T-helper 1 cell treated with Interleukin-12 subunit alpha and Interleukin-12 subunit beta and Interleukin-4 antibody, amounts not matched to agents 30 μg/mL and 1 μg/mL, for 36 hours (primary cell): ENCODE data around the gene IFNL2.
"Not testable (repeated sequence)": the region's sequence is repeated elsewhere in the genome, so short reads cannot be mapped to it uniquely, and the experiment has no call there.

Source experiments
- H3K27ac Mint-ChIP-seq: one replicate; pipeline ENCODE4 v1.8.0; 2021; ENCODE audit warnings: mild to moderate bottlenecking, mixed read lengths
- H3K27me3 Mint-ChIP-seq: one replicate; pipeline ENCODE4 v1.8.0; 2021; ENCODE audit warnings: low read depth, mixed read lengths
- H3K36me3 Mint-ChIP-seq: one replicate; pipeline ENCODE4 v1.8.0; 2021; ENCODE audit warnings: low read depth, mixed read lengths
- H3K4me1 Mint-ChIP-seq: one replicate; pipeline ENCODE4 v1.8.0; 2021; ENCODE audit warnings: low read depth, mixed read lengths
- H3K4me3 Mint-ChIP-seq: one replicate; pipeline ENCODE4 v1.8.0; 2021; ENCODE audit warnings: mild to moderate bottlenecking, moderate library complexity, mixed read lengths
- H3K9me3 Mint-ChIP-seq: one replicate; pipeline ENCODE4 v1.8.0; 2021; ENCODE audit warnings: mixed read lengths

Gene IFNL2

DNA sequence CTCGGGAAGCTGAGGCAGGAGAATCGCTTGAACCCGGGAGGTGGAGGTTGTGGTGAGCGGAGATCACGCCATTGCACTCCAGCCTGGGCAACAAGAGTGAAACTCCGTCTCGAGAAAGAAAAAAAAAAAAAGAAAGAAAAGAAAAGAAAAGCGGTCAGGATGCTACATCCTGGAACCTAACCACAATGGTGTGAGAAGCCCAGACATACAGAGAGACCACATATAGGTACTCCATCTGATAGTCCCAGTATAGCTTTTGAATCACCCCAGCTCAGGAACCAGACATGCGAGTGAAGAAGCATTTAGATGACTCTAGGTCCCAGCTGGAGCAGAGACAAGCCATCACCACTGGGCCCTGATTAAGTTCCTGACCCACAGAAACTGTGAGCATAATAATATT lies 31.2 kb downstream of the IFNL2 start:
- H3K4me1 Mint-ChIP-seq: peaks cover 29% of the 10 kb centered on the region
- H3K9me3 Mint-ChIP-seq: no peaks in the 10 kb centered on the region
- H3K4me3 Mint-ChIP-seq: no peak overlapping the region
- H3K36me3 Mint-ChIP-seq: no peaks in the 10 kb centered on the region
- H3K27me3 Mint-ChIP-seq: peaks cover 3% of the 10 kb centered on the region
- peak overlapping the region; percentile 56 for H3K27ac Mint-ChIP-seq

DNA sequence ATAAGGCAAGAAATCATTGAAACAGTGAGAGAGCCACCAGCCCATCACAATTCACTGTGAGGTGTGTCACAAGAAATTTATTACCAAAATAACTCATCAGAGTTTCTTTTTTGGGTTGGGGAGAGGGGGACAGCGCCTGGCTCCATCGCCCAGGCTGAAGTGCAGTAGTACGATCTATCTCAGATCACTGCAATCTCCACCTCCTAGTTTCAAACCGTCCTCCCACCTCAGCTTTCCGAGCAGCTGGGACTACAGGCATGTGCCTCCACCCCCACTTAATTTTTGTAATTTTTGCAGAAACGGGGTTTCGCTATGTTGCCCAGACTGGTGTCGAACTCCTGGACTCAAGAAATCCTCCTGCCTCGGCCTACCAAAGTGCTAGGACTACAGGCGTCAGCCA lies 31.6 kb downstream of the IFNL2 start:
- H3K27me3 Mint-ChIP-seq: peaks cover 4% of the 10 kb centered on the region
- no peak overlapping the region for H3K4me3 Mint-ChIP-seq
- no peaks in the 10 kb centered on the region for H3K36me3 Mint-ChIP-seq
- peaks cover 29% of the 10 kb centered on the region for H3K4me1 Mint-ChIP-seq
- H3K27ac Mint-ChIP-seq: peak overlapping the region; percentile 15
- no peaks in the 10 kb centered on the region for H3K9me3 Mint-ChIP-seq

DNA sequence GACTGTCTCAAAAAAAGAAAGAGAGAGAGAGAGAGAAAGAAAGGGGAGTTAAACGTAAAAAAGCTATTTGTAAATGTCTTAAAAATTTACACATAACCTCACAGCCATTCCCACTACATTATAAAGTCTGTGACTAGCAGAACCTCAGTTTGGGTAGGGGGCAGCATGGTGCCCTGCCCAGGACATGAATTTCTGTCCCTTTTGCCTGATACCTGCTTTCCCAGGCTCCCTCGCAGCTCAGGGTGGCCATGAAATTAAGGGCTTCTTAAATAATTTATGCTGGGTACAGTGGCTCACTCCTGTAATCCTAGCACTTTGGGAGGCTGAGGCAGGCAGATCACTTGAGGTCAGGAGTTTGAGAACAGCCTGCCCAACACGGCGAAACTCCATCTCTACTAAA lies 32.8 kb downstream of the IFNL2 start:
- H3K27me3 Mint-ChIP-seq: peaks cover 4% of the 10 kb centered on the region
- H3K4me1 Mint-ChIP-seq: peaks cover 27% of the 10 kb centered on the region
- no peak overlapping the region for H3K4me3 Mint-ChIP-seq
- no peaks in the 10 kb centered on the region for H3K36me3 Mint-ChIP-seq
- H3K27ac Mint-ChIP-seq: no peak overlapping the region
- H3K9me3 Mint-ChIP-seq: no peaks in the 10 kb centered on the region

DNA sequence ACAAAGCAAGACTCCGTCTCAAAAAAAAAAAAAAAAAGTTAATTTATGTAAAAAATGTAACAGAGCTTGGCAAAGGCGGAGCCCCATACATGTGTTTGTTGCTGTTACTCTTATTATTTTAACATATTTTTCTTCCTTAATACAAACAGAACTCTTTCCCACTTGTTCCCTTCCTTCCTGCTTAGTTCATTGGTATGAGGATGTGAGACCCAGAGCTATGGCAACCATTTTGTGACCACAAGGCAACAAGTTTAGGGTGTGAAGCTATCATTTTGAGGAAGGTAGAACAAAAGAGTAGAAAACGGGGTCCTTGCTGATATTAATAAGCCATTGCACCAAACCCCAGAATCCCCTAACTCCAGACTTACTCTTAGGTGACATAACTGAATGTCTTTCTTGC lies 33.4 kb downstream of the IFNL2 start:
- Mint-ChIP-seq H3K4me3 (no peak overlapping the region), H3K36me3 (peaks cover 2% of the 10 kb centered on the region), H3K27ac (no peak overlapping the region), H3K9me3 (no peaks in the 10 kb centered on the region), H3K27me3 (peaks cover 4% of the 10 kb centered on the region), H3K4me1 (peaks cover 25% of the 10 kb centered on the region)

DNA sequence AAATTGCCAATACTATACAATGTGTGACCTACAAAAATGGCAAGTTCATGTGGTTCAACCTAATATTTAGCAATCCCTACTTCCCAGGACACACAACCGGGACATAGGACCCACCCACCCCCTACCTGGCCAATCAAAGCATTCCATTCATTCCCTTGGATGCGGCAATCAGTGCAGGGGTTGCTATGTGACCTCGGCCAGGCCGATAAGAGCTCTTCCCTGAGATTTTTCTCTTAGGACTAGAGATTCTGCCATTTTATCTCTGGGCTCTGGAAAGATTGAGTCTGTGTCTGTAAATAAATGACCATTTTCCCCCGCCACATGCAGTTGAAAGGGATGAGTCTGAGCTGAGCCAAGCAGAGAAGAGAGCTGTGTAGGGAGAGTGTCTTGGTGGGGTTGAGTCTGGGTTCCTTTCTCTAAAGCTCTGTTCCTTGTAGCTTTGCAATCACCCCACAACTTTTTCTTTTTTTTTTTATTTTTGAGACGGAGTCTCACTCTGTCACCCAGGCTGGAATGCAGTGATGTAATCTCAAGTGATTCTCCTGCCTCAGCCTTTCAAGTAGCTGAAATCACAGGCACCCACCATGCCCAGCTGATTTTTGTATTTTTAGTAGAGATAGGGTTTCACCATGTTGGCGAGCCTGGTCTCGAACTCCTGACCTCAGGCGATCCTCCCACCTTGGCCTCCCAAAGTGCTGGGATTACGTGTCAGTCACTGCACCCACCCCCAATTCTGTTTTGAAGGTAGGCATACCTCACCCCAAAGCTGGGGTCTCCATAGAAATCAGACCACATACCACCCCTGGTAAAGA lies 35.4 kb downstream of the IFNL2 start:
- Mint-ChIP-seq H3K27me3 (peaks cover 4% of the 10 kb centered on the region), H3K27ac (no peak overlapping the region), H3K4me3 (no peak overlapping the region), H3K36me3 (peaks cover 5% of the 10 kb centered on the region), H3K4me1 (peaks cover 10% of the 10 kb centered on the region), H3K9me3 (no peaks in the 10 kb centered on the region)

DNA sequence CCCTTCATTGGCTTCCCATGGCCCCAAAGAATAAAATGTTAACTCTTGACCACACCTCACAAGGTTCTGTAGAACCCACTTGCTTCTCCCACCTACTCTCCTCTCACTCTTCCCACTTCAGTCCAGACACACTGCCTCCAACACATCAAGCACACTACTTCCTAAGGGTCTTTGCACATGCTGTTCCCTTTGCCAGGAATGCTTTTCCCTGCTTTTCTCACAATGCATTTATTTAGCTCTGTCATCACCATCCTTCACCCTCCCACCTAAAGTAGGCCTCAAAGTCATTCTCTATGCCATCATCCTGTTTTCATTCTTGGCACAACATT lies 36.0 kb downstream of the IFNL2 start:
- H3K4me1 Mint-ChIP-seq: peaks cover 8% of the 10 kb centered on the region
- peaks cover 4% of the 10 kb centered on the region for H3K27me3 Mint-ChIP-seq
- H3K27ac Mint-ChIP-seq: no peak overlapping the region
- no peak overlapping the region for H3K4me3 Mint-ChIP-seq
- H3K9me3 Mint-ChIP-seq: no peaks in the 10 kb centered on the region
- peaks cover 9% of the 10 kb centered on the region for H3K36me3 Mint-ChIP-seq

DNA sequence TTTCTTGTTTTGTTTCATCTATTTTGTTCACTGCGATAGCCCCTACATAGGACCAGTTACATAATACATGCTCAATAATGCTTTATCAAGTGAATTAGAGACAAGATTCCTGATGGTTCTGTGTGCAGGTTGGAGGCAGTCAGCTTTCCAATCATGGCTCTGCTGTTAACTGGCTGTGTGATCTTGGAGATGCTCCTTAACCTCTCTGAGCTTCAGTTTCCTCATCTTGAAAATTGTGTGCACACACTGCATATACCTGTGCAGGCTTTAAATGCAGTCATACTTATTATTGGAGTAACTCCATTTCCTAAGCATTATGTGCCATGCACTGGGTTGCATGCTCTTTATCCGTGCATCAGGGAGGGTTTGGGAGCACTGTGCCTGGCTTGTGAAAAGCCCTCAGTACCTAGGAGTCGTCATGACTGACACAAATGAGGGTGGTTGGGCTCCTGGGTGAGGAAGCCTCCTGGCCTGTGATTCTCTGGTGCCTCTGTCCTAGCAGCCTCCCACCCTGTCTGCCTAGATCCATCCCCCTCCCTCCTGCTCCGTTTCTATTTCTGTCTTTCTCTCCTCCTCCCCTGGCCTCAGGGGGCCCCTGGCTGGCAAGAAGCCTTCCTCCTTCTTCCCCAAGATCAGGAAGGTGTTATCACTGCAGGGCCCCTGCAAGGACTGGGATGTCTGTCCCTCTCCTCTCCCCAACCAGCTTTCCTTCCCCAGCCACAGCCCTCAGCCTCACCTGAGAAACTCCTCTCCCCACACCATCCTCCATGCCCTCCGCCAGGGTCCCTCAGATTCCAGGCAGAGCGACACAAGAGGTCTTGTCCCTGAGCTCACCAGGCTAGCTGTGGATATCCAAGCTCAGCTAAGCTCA lies 36.7 kb downstream of the IFNL2 start:
- Mint-ChIP-seq H3K27me3 (peaks cover 4% of the 10 kb centered on the region), H3K4me1 (peaks cover 5% of the 10 kb centered on the region), H3K36me3 (peaks cover 11% of the 10 kb centered on the region), H3K4me3 (no peak overlapping the region), H3K27ac (no peak overlapping the region), H3K9me3 (no peaks in the 10 kb centered on the region)

DNA sequence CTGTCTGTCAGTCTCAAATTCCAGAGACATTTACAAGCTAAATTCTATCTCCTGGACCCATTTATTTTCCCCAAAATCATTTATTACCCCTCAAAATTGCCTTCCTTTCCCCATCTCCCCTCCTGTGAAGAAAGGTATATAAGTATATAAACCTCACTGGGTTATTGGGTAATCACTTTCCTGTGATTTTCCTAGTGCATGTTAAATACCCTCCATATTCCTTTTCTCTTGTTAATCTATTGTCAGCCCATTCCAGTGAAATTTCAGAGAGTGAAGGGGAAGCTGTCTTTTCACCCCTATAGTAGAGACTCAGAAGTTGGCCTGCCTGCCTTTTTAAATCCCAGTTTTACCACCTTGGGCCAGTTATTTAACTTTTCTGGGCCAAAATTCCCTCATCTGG lies 37.9 kb downstream of the IFNL2 start:
- H3K27ac Mint-ChIP-seq: no peak overlapping the region
- peaks cover 4% of the 10 kb centered on the region for H3K27me3 Mint-ChIP-seq
- H3K4me1 Mint-ChIP-seq: peaks cover 11% of the 10 kb centered on the region
- H3K4me3 Mint-ChIP-seq: no peak overlapping the region
- peaks cover 13% of the 10 kb centered on the region for H3K36me3 Mint-ChIP-seq
- H3K9me3 Mint-ChIP-seq: no peaks in the 10 kb centered on the region

DNA sequence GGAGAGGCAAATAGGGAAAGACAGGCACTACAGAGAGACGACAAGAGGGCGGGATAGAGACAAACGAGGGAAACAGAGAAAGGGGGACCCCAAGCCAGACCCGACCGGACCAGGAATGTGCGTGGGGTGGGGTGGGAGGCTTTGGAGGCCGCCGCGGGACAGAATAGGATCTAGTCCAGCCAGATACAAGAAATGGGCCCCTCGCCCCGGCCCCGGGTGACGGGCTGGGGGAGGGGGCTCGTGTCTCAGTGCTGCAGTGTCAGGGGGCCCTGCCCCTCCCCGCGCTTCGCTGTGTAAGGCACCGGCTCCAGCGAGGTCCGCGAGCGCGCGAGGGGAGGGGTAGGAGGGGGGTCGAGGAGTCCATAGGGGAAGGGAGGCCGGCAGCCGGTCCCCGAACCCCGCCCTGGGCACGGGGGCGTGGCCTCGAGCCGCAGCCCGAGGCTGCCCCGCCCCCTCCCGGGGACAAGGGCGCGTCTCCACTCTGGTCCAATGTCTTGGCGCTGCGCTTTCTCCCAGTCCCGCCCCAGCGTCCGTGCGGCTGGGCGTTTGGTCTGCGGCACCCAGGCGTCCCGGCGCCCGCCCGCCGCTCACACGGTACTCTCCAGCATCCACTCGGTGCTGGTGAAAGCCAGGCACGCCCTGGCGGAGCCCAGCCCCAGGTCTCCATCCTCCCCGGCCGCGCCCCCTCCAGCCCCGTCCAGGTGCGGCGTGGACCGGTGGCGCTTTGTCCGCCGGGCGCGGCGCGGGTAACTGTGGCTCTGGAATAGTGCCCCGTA lies 39.0 kb downstream of the IFNL2 start:
- Mint-ChIP-seq H3K36me3 (peaks cover 19% of the 10 kb centered on the region), H3K4me1 (peaks cover 12% of the 10 kb centered on the region), H3K27me3 (peaks cover 4% of the 10 kb centered on the region), H3K27ac (no peak overlapping the region), H3K9me3 (no peaks in the 10 kb centered on the region), H3K4me3 (no peak overlapping the region)

DNA sequence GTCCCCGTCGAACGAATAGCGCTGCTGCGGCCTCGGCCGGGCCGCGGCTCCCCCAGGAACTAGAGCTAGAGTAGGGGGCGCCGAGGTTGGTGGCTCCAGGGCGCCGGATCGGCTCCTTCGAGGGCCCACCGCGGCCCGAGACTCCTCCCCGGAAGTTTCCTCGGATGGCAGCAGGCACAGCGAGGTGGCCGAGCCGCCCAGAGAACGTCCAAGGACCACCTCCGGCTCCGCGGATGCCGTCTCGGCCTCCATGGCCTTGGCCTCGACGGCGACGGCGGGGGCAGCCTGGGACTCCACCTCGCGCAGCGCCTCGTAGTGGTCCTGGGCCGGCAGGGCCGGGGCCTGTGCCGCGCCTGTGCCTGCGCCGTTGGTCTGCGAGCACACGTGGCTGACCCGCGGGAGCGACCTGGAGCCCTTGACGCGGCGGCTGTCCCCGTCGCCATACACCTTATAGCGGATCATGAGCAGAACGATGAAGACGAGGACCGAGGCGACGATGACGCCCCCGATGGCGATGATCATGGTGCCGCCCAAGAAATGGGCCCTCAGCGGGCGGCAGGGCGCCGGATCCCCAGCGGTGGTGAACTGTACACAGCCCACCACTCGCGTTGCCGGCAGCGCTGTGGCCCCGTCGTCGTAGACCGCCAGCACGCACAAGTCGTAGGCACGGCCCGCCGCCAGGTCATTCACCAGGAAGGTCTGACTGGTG lies 39.8 kb downstream of the IFNL2 start:
- Mint-ChIP-seq H3K36me3 (peaks cover 22% of the 10 kb centered on the region), H3K4me3 (no peak overlapping the region), H3K4me1 (peaks cover 14% of the 10 kb centered on the region), H3K9me3 (no peaks in the 10 kb centered on the region), H3K27me3 (peaks cover 4% of the 10 kb centered on the region), H3K27ac (no peak overlapping the region)

DNA sequence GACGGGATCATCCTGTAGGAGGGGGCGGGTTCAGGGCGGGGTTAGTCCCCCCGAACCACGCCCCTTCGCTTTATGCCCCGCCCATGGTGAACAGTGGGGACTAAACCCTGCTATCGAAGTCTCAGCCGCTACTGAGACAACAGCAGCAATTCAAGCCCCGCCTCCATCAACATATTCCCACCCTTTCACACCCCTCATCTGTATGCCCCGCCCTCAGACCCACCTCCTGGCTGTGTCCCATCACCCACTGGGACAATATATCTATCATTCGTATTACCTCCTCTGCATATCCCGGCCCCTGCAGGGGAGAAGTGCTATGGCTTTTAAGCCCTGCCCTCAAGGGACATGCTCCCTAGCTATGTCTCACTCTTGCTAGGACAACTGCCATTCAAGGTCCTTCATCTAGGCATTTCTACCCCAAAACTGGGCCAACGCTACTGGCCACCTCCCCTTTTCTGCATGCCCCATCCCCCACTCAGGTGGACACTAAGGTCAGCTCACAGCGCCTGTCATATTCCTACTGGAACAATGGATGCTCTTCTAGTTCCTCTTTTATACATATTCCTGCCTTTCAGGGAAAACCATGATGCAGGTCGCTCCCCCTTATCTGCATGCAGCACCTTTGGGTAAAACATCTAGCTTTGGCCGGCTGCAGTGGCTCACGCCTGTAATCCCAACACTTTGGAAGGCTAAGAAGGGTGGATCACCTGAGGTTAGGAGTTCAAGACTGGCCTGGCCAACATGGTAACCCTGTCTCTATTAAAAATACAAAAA lies 40.5 kb downstream of the IFNL2 start:
- peaks cover 4% of the 10 kb centered on the region for H3K27me3 Mint-ChIP-seq
- H3K36me3 Mint-ChIP-seq: peaks cover 25% of the 10 kb centered on the region
- H3K4me3 Mint-ChIP-seq: no peak overlapping the region
- no peaks in the 10 kb centered on the region for H3K9me3 Mint-ChIP-seq
- no peak overlapping the region for H3K27ac Mint-ChIP-seq
- H3K4me1 Mint-ChIP-seq: peaks cover 16% of the 10 kb centered on the region

DNA sequence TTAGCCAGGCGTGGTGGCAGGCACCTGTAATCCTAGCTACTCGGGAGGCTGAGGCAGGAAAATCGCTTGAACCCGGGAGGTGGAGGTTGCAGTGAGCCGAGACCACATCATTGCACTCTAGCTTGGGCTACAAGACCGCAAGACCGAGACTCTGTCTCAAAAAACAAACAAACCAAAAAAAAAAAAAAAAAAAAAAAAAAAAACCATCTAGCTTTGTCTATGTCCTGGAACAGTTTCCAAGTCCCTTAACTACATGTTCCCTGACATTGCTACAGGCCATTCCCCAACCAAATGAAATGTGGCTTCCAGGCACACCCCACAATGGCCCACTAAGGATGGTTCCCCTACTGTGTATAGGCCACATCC lies 41.1 kb downstream of the IFNL2 start:
- H3K27me3 Mint-ChIP-seq, H3K4me3 Mint-ChIP-seq, H3K9me3 Mint-ChIP-seq: not testable (repeated sequence)
- Mint-ChIP-seq H3K36me3 (peaks cover 26% of the 10 kb centered on the region), H3K27ac (peak overlapping the region; percentile 41), H3K4me1 (peaks cover 16% of the 10 kb centered on the region)

DNA sequence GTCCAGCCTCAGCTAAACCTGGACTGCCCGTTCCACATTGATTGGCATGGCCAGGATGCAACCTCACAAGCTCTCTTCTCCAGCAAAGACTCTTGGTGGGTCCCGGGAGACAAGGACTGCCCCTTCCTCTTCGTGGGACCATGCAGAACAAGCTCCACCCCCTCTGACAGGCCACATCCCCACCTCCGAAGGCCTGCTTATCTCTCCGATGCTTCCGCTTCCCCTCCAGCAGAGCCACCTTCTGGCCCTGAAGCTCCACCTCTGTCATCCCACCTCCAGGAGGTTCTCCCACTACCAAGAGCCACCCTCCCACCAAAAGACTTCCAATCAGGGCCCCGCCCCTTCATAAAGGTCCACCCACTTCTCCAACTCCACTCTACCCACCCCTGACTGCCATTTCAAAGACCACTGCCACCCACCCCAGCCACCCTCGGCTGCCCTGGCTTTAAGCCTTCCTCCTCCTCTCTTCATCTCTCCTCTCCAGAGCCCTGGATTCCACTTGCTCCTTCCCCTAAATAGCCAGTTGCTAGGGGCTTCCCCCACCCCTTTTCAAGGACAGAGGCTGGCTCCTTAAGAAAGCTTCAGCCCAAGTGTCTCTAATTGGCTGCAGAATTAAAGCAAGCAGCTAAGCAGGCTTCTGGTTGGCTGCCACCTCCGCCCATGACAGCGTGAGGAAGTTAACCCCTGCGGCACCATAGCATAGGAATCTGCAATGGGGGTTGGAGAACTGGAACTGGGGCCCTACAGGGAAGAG lies 42.5 kb downstream of the IFNL2 start:
- Mint-ChIP-seq H3K36me3 (peaks cover 26% of the 10 kb centered on the region), H3K4me3 (no peak overlapping the region), H3K27me3 (no peaks in the 10 kb centered on the region), H3K27ac (no peak overlapping the region), H3K4me1 (peaks cover 16% of the 10 kb centered on the region), H3K9me3 (no peaks in the 10 kb centered on the region)
